MCF 10A (cell line): ENCODE measurements around the gene LRRC10B. TPM values are rescaled to one million over a fixed set of nuclear protein-coding genes. Genes with fewer than 3 reads are reported as not detected.

Experiments
- BruUV-seq: library from RNA; stranded (reverse); fragments of 400-500 nt; replicated peaks from 2 replicates; lab custom pipeline; 2021; lab: Mats Ljungman, UMichigan
- CTCF ChIA-PET: fragments of 300-600 bp; sonication (Branson Sonifier 250); formaldehyde crosslinking; extraction: SDS; loops from one replicate; lab custom pipeline; 2021; ENCODE audit warnings: antibody characterized with exemption, inconsistent platforms; lab: Yijun Ruan, JAX
- POLR2A ChIA-PET: fragments of 300-600, 350-650 bp; sonication (Branson Sonifier 250); formaldehyde crosslinking; extraction: SDS; loops from one replicate; lab custom pipeline; 2020; ENCODE audit warnings: antibody characterized with exemption, inconsistent platforms; lab: Yijun Ruan, JAX
- DNase-seq: peaks from one replicate; pipeline ENCODE4 v3.0.0-alpha.2; 2018; ENCODE audit not compliant: unreplicated experiment
- H3K27ac Mint-ChIP-seq: one replicate; pipeline ENCODE4 v1.8.0; 2022; ENCODE audit warnings: mild to moderate bottlenecking, low read depth, mixed read lengths; ENCODE audit not compliant: unreplicated experiment
- H3K27me3 Mint-ChIP-seq: one replicate; pipeline ENCODE4 v1.8.0; 2022; ENCODE audit warnings: mixed read lengths; ENCODE audit not compliant: insufficient read depth, unreplicated experiment
- H3K36me3 Mint-ChIP-seq: one replicate; pipeline ENCODE4 v1.8.0; 2022; ENCODE audit warnings: mild to moderate bottlenecking, moderate library complexity, mixed read lengths; ENCODE audit not compliant: insufficient read depth, unreplicated experiment
- H3K4me1 Mint-ChIP-seq: one replicate; pipeline ENCODE4 v1.8.0; 2022; ENCODE audit warnings: mixed read lengths; ENCODE audit not compliant: insufficient read depth, unreplicated experiment
- H3K4me3 Mint-ChIP-seq: one replicate; pipeline ENCODE4 v1.8.0; 2022; ENCODE audit warnings: mild to moderate bottlenecking, moderate library complexity, mixed read lengths; ENCODE audit not compliant: unreplicated experiment
- H3K9me3 Mint-ChIP-seq: one replicate; pipeline ENCODE4 v1.8.0; 2022; ENCODE audit warnings: mixed read lengths; ENCODE audit not compliant: unreplicated experiment
- CTCF ChIP-seq: fragments of 200-600 bp; IDR thresholded peaks from one replicate; pipeline ENCODE4 v1.8.0; 2022; ENCODE audit warnings: antibody characterized with exemption, mild to moderate bottlenecking; ENCODE audit not compliant: unreplicated experiment
- intact Hi-C: fragments of 100-400 bp; cut with micrococcal nuclease; formaldehyde crosslinking; loops from 2 replicates; pipeline ENCODE4 v1.14.1; 2022
- total RNA-seq: library from RNA; stranded (reverse); gene quantifications from 2 replicates; pipeline ENCODE4 v1.2.3, GENCODE V29; 2022

The LRRC10B gene
- total RNA-seq, 1 experiment from 2014 or later = not detected

- ChIA-PET CTCF (interaction anchor here (1.5 to 9.3 kb wide), 2 partner anchors 8 to 114 kb away, joined by 4 to 77 read pairs; no protein-coding TSS in a partner anchor), POLR2A (no interaction called here)
- Mint-ChIP-seq H3K4me1 (peaks cover 11% of the 10 kb centered on the region), H3K27me3 (no peaks in the 10 kb centered on the region), H3K4me3 (no peak overlapping the region), H3K36me3 (no peaks in the 10 kb centered on the region), H3K9me3 (no peaks in the 10 kb centered on the region), H3K27ac (no peak overlapping the region)
- no peak for TF ChIP-seq CTCF
- intact Hi-C loops = no loop called here
- no peak for DNase-seq
- BruUV-seq = no TSS peak
Measured at GRCh38 chr11:61524963-61525587, 16.5 kb downstream of the LRRC10B start.

- Mint-ChIP-seq H3K27ac (no peak overlapping the region), H3K27me3 (no peaks in the 10 kb centered on the region), H3K4me1 (peaks cover 15% of the 10 kb centered on the region), H3K36me3 (no peaks in the 10 kb centered on the region), H3K4me3 (no peak overlapping the region), H3K9me3 (no peaks in the 10 kb centered on the region)
- ChIA-PET POLR2A (interaction anchor here (0.8 kb wide), 1 partner anchor 64 kb away, joined by 4 read pairs; no protein-coding TSS in a partner anchor), CTCF (interaction anchor here (0.6 to 9.3 kb wide), 8 partner anchors 9 to 101 kb away, joined by 3 to 77 read pairs (median 4); no protein-coding TSS in a partner anchor)
- no peak for TF ChIP-seq CTCF
- no peak for DNase-seq
- intact Hi-C loops = no loop called here
- no TSS peak for BruUV-seq
Measured at GRCh38 chr11:61526229-61526628, 17.7 kb downstream of the LRRC10B start.

- no TSS peak for BruUV-seq
- no peaks in the 10 kb centered on the region for H3K27me3 Mint-ChIP-seq
- DNase-seq = no peak
- H3K9me3 Mint-ChIP-seq = no peaks in the 10 kb centered on the region
- H3K27ac Mint-ChIP-seq = no peak overlapping the region
- no peak for TF ChIP-seq CTCF
- intact Hi-C loops = no loop called here
- ChIA-PET POLR2A (no interaction called here), CTCF (interaction anchor here (0.9 to 9.3 kb wide), 7 partner anchors 10 to 111 kb away, joined by 3 to 77 read pairs (median 4); no protein-coding TSS in a partner anchor)
- no peaks in the 10 kb centered on the region for H3K36me3 Mint-ChIP-seq
- H3K4me3 Mint-ChIP-seq = no peak overlapping the region
- peaks cover 18% of the 10 kb centered on the region for H3K4me1 Mint-ChIP-seq
Measured at GRCh38 chr11:61526956-61527731, 18.6 kb downstream of the LRRC10B start.

GRCh38 chr11:61528114-61528513, 19.6 kb downstream of the LRRC10B start:
- Mint-ChIP-seq H3K27ac (no peak overlapping the region), H3K36me3 (no peaks in the 10 kb centered on the region), H3K27me3 (no peaks in the 10 kb centered on the region), H3K4me1 (peaks cover 19% of the 10 kb centered on the region), H3K9me3 (no peaks in the 10 kb centered on the region), H3K4me3 (no peak overlapping the region)
- no peak for TF ChIP-seq CTCF
- DNase-seq = no peak
- CTCF ChIA-PET = interaction anchor here (1.3 to 9.3 kb wide), 2 partner anchors 11 to 25 kb away, joined by 4 to 77 read pairs; no protein-coding TSS in a partner anchor
- POLR2A ChIA-PET = no interaction called here
- BruUV-seq = no TSS peak
- intact Hi-C loops = no loop called here
